Astrocyte of the cerebellum (primary cell): ENCODE results near the gene STK32C.

ENCODE experiments used
- DNase-seq: peaks from one replicate; pipeline ENCODE4 v3.0.0-alpha.2; 2011; ENCODE audit warnings: low read depth
- H3K4me3 ChIP-seq: 2 replicates; pipeline ENCODE4 v1.5.1; 2011; ENCODE audit warnings: mild to moderate bottlenecking, low read depth, low read length, moderate library complexity
- in situ Hi-C: cut with HindIII; loops from 2 replicates; pipeline ENCODE4 v1.10.0; 2017; ENCODE audit warnings: low sequenced_read_pairs
- TF ChIP-seq, protein P1 (sequence below): IDR thresholded peaks from 2 replicates; pipeline ENCODE4 v1.5.1; 2012; ENCODE audit warnings: low read length, low read depth, moderate library complexity, mild to moderate bottlenecking; ENCODE audit errors: missing control alignments

The STK32C gene

DNA sequence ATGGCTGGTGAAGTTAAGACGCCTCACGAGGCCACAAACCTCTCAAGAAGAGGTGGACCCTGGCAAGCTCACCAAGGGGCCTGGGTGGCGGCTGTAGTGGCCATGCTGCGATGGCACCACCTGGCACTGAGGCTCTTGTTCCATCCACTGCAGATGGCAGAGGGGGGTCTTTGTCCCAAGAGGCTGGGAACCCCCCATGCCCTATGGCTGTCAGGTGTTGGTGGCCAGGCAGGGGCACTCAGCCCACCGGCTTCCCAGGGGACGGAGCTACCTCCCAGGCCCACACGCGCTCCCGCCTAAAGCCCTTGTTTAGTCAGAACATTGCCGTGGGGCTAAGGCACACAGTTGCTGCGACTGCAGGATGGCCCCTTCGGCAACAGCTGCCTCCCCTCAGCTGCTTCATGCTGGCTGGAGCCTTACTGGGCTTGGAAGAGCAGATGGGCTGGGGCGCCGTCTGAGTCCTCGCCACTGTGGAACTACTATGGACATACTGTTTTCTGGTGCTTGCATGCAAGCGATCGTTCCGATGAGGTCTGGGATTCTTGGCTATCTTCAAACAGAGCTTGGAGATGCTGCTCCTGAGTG lies 74.2 kb downstream of the STK32C start:
- H3K4me3 ChIP-seq: no peak overlapping the region
- in situ Hi-C loops: loop anchor here (5.0 to 10.0 kb wide), 3 partner anchors 44 to 421 kb away; no protein-coding TSS in a partner anchor
- TF ChIP-seq, protein P1, sequence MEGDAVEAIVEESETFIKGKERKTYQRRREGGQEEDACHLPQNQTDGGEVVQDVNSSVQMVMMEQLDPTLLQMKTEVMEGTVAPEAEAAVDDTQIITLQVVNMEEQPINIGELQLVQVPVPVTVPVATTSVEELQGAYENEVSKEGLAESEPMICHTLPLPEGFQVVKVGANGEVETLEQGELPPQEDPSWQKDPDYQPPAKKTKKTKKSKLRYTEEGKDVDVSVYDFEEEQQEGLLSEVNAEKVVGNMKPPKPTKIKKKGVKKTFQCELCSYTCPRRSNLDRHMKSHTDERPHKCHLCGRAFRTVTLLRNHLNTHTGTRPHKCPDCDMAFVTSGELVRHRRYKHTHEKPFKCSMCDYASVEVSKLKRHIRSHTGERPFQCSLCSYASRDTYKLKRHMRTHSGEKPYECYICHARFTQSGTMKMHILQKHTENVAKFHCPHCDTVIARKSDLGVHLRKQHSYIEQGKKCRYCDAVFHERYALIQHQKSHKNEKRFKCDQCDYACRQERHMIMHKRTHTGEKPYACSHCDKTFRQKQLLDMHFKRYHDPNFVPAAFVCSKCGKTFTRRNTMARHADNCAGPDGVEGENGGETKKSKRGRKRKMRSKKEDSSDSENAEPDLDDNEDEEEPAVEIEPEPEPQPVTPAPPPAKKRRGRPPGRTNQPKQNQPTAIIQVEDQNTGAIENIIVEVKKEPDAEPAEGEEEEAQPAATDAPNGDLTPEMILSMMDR: no peak
- DNase-seq: no peak

DNA sequence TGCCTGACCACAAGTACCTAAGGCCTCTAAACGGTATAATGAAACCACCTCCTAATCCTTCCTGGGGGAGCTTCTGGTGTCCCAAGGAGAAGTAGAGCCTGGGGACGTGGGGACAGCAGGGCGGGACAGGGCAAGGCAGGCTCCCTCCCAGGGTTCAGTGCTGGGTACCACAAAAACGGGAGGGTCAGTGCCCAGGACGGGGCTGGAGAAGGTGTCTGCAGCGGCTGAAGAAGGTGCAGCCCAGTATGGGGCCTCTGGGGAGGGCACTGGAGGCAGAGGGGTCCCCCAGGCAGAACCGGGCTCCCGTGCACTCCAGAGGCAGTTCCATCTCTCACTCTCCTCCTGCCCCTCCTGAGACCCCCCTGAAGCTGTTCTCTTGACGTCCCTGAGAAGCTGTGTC lies 74.8 kb downstream of the STK32C start:
- DNase-seq: no peak
- no peak overlapping the region for H3K4me3 ChIP-seq
- TF ChIP-seq, protein P1: no peak
- in situ Hi-C loops: loop anchor here (5.0 to 10.0 kb wide), 3 partner anchors 44 to 422 kb away; no protein-coding TSS in a partner anchor

DNA sequence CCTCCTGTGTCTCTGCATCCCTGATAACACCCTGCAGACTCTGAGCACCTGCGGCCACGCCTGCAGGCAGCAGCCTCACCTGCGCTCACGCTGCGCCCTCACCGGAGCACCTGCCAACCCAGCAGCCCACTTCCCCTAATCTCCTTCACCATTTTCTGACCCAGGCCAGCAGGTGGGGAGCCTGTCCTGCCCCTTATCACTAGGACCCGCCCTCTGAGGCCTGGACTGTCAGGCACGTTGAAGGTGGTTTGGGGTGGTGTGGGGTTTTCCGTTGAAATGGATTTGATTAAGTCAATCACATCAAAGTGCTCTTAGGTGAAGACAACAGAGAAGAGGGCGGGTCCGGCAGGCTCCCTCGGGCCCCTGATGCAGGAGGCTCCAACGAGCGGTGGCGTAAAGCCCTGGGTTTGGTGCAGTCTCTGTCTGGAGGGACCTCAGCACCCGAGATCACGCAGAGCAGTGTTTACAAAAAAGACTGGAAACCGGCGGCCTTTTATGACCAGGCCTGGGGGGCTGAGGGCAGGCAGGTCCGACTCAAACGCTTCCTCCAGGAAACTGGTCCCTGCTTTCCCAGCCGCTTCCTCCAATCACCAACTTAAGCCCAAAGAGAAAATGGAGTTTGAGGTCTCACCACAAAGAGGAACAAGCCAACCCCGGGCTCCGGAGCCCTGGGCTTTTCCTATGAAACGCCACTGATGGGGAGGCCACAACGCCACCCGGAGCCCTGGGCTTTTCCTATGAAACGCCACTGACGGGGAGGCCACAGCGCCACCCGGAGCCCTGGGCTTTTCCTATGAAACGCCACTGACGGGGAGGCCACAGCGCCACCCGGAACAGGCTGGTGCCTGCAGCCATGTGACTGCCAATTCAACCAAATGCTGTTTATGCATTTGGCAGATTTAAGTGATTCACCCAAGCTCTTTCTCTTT lies 75.5 kb downstream of the STK32C start:
- in situ Hi-C loops: loop anchor here (5.0 to 10.0 kb wide), 3 partner anchors 45 to 423 kb away; no protein-coding TSS in a partner anchor
- TF ChIP-seq, protein P1: no peak
- no peak overlapping the region for H3K4me3 ChIP-seq
- no peak for DNase-seq

DNA sequence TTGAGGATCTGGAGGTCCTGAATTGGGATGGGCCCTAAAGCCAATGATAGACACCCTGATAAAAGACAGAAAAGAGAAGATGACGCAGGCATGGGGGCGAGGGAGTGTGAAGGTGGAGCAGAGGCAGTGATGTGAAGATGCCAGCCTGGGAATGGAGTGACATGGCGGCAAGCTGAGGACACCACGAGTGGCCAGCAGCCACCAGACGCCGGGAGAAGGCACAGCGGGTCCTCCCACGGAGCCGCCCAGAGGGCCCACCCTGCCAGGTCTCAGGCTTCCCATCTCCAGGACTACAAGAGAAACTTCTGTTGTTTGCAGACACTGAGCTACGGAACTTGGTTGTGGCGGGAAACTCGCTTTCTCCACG lies 76.1 kb downstream of the STK32C start:
- TF ChIP-seq, protein P1: no peak
- DNase-seq: no peak
- H3K4me3 ChIP-seq: no peak overlapping the region
- in situ Hi-C loops: loop anchor here (5.0 to 10.0 kb wide), 3 partner anchors 46 to 423 kb away; no protein-coding TSS in a partner anchor

DNA sequence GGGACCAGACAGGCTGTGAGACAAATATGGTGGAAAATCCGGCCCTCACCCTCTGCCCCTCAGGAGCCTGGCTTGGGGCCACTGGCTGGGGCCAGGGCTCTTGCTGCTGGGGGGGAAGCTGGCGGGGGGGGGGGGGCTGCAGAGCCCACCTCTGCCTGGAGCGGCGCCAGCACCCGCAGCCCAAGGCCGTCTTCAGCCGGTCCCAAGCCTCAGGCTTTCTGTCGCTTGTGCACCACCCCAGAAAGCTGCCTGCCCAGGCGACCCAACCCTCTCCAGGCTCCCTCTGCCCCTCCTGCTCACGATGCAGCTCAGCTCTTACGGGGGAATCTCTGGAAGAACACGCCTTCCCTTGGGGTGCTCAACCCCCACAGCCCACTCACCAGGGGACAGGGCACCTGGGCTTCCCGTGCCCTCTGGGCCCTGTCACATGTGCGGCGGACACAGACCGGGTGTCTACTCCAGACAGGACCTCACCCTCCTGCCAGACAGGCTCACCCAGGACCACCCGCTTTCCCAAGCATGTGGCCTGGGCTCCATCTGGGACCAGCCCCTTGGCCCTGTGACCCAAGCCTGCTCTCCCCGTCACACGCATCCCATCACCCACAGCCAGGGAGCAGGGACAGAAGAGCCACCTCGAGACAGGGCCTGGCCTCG lies 77.1 kb downstream of the STK32C start:
- H3K4me3 ChIP-seq: no peak overlapping the region
- DNase-seq: no peak
- TF ChIP-seq, protein P1: no peak
- in situ Hi-C loops: loop anchor here (5.0 to 10.0 kb wide), 3 partner anchors 47 to 424 kb away; no protein-coding TSS in a partner anchor
